ENCODE data around the gene ZBTB46. TPM values are rescaled to one million over a fixed set of nuclear protein-coding genes. Genes with fewer than 3 reads are reported as not detected.

ZBTB46 gene
- total RNA-seq, 5 donors from 2014 or later (not counting 1 experiment from before 2014, with no cell fraction given) = 0.20 to 0.95 (median 0.30) TPM

DNA sequence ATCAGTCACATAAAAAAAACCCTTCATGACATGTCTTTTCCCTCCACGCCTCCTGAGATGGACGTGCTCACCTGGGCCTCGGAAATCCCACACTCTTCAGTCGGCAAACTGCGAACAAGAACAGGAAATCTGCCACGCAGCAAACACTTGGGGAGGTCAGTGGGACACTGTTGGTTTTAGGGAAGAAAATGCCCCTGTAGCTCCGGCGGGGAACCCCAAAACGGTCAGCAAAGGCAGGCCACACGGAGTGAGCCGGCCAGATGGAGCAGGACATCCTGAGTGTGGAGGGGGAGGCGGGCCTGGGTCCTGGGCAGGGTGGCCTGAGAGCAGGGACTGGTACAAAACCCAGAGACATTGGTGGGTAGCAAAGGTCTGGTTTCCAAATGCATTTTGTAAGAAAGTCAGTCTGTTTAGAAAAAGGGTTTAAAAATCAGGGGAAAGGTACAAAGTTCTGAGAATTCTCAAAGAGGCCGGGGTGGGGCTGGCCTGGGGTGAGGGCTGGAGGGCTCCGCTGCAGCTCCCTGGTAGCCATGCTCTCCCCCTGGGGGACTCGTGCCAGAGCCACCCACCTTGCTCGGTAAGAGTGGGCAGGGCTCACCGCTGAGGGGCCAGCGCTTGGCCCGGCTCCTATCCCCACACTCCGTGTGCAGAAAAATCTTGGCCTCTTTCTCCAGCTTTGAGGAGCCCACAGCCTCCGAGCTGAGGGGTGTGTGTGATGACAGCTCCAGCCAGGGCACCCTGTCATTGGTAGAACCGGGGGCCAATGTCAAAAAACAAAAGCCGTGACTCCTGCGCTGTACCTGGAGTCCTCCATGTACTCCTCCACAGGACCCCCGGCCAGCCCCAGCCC lies 86.3 kb downstream of the ZBTB46 start:
- no peaks in the 10 kb centered on the region for H3K9me3 ChIP-seq
- CTCF ChIA-PET = no interaction called here
- peaks cover 2 to 39% of the 10 kb centered on the region in 2 experiments for H3K4me1 ChIP-seq (ENCODE audit: control insufficient read depth in 1 of 2, extremely low read depth in 1 of 2, insufficient read depth in 2 of 2, low read length in 2 of 2)
- peaks cover 3 to 26% of the 10 kb centered on the region in 2 donors for H3K36me3 ChIP-seq (ENCODE audit: control insufficient read depth in 2 of 2, extremely low read depth in 1 of 2, insufficient read depth in 1 of 2, low read length in 1 of 2)
- Mint-ChIP-seq H3K4me1 (peaks cover 10 to 11% (median 11%) of the 10 kb centered on the region in 3 donors), H3K9me3 (no peaks in the 10 kb centered on the region), H3K27ac (no peak overlapping the region), H3K27me3 (no peaks in the 10 kb centered on the region), H3K36me3 (no peaks in the 10 kb centered on the region), H3K4me3 (no peak overlapping the region)
- 88% methylated on average over 16 of the region's 25 CpGs for WGBS (ENCODE audit: insufficient coverage)
- no peaks in the 10 kb centered on the region for H3K27me3 ChIP-seq (replicated peaks in 1 of 2; ENCODE audit: control insufficient read depth in 2 of 2, extremely low read depth in 1 of 2, insufficient read depth in 2 of 2, low read length in 1 of 2)
- no peak overlapping the region for H3K4me3 ChIP-seq (ENCODE audit: control insufficient read depth in 1 of 2, extremely low read depth in 1 of 2, low read length in 1 of 2)
- ATAC-seq (replicated peaks in 1 of 4) = no peak
- no peak overlapping the region for H3K27ac ChIP-seq (ENCODE audit: low read length)
- POLR2A ChIA-PET = interaction anchor here in 1 of 2 donors (0.8 kb wide), 1 partner anchor 12 kb away, joined by 3 read pairs; no protein-coding TSS in a partner anchor
- no peak for DNase-seq

DNA sequence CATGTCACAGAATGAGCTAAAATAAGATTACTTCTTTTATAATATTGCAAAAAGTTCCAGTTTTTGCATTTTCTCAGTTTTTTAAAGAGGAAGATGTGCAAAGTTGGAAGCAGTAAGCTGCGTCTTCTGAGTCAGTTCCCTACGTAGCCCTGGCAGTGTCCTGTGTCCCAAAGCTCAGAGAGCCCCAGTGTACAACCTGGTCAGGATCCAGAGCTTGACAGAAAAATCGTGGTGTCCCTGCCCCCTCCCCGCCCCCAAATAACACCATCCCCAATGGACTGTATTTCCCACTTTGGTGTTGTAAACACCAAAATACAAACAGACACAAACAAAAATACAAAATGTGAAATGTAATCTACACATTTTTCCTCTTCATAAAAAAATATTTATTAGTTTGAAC lies 86.9 kb downstream of the ZBTB46 start:
- Mint-ChIP-seq H3K4me1 (peaks cover 5 to 7% (median 6%) of the 10 kb centered on the region in 3 donors), H3K9me3 (no peaks in the 10 kb centered on the region), H3K27me3 (no peaks in the 10 kb centered on the region), H3K27ac (peak overlapping the region in 1 of 2 donors; percentile 8), H3K36me3 (no peaks in the 10 kb centered on the region), H3K4me3 (no peak overlapping the region)
- Histone ChIP-seq H3K9me3 (no peaks in the 10 kb centered on the region), H3K4me1 (ENCODE audit: control insufficient read depth in 1 of 2, extremely low read depth in 1 of 2, insufficient read depth in 2 of 2, low read length in 2 of 2) (peaks cover 0 to 36% of the 10 kb centered on the region in 2 experiments), H3K36me3 (ENCODE audit: control insufficient read depth in 2 of 2, extremely low read depth in 1 of 2, insufficient read depth in 1 of 2, low read length in 1 of 2) (peaks cover 3 to 26% of the 10 kb centered on the region in 2 donors), H3K27me3 (replicated peaks in 1 of 2; ENCODE audit: control insufficient read depth in 2 of 2, extremely low read depth in 1 of 2, insufficient read depth in 2 of 2, low read length in 1 of 2) (no peaks in the 10 kb centered on the region), H3K27ac (ENCODE audit: low read length) (no peak overlapping the region), H3K4me3 (ENCODE audit: control insufficient read depth in 1 of 2, extremely low read depth in 1 of 2, low read length in 1 of 2) (no peak overlapping the region)
- POLR2A ChIA-PET = interaction anchor here in 1 of 2 donors (0.8 kb wide), 1 partner anchor 12 kb away, joined by 3 read pairs; no protein-coding TSS in a partner anchor
- CTCF ChIA-PET = no interaction called here
- ATAC-seq (replicated peaks in 1 of 4) (no peak), DNase-seq (no peak)
- WGBS (ENCODE audit: insufficient coverage) = 64% methylated on average over 3 of the region's 4 CpGs

DNA sequence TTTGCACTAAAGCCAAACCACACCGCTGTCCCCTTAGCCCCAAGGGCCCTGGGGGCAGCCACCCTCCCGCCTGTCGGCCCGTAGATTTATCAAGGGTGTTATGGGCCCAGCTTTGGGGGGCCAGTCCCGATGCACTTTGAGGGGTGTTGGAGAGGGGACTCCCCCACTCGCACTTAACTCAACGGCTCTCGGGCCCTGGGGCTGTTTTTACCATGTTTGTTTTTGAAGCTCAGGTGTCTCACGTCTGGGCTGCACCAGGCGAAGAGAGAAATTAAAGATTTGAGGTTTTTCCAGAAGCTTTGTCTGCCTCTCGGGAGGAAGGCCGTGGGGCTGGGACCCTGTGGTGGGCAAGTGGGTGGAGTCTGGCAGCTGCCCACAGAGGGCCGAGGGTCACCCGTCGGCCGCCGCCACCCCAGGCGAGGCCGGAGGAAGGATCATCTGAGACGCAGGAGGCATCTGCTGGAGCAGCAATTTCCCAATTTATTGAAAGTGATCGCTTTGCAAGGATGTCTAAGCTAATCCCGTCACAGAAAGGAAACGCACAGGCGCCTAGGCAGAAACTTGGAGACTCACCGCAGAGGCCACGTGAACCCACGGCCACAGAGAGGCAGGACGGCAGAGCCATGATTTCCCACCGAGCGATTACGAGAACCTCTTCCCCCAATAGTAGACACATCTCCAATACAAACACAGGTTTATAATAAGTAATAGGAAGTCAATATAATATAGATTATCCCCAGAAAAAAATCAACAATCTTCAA lies 87.7 kb downstream of the ZBTB46 start:
- Mint-ChIP-seq H3K27ac (peak overlapping the region in 1 of 2 donors; percentile 8), H3K27me3 (no peaks in the 10 kb centered on the region), H3K36me3 (no peaks in the 10 kb centered on the region), H3K4me3 (no peak overlapping the region), H3K4me1 (peaks cover 0 to 3% (median 3%) of the 10 kb centered on the region in 3 donors), H3K9me3 (no peaks in the 10 kb centered on the region)
- ATAC-seq (replicated peaks in 1 of 4) (no peak), DNase-seq (no peak)
- H3K27me3 ChIP-seq (replicated peaks in 1 of 2; ENCODE audit: control insufficient read depth in 2 of 2, extremely low read depth in 1 of 2, insufficient read depth in 2 of 2, low read length in 1 of 2) = no peaks in the 10 kb centered on the region
- H3K4me1 ChIP-seq (ENCODE audit: control insufficient read depth in 1 of 2, extremely low read depth in 1 of 2, insufficient read depth in 2 of 2, low read length in 2 of 2) = peaks cover 5 to 39% of the 10 kb centered on the region in 2 experiments
- H3K36me3 ChIP-seq (ENCODE audit: control insufficient read depth in 2 of 2, extremely low read depth in 1 of 2, insufficient read depth in 1 of 2, low read length in 1 of 2) = peaks cover 8 to 33% of the 10 kb centered on the region in 2 donors
- no peak overlapping the region for H3K27ac ChIP-seq (ENCODE audit: low read length)
- ChIA-PET POLR2A (interaction anchor here in 1 of 2 donors (0.6 kb wide), 1 partner anchor 215 kb away, joined by 9 read pairs; no protein-coding TSS in a partner anchor), CTCF (no interaction called here)
- H3K9me3 ChIP-seq = no peaks in the 10 kb centered on the region
- 94% methylated on average over 17 of the region's 31 CpGs for WGBS (ENCODE audit: insufficient coverage)
- no peak overlapping the region for H3K4me3 ChIP-seq (ENCODE audit: control insufficient read depth in 1 of 2, extremely low read depth in 1 of 2, low read length in 1 of 2)

DNA sequence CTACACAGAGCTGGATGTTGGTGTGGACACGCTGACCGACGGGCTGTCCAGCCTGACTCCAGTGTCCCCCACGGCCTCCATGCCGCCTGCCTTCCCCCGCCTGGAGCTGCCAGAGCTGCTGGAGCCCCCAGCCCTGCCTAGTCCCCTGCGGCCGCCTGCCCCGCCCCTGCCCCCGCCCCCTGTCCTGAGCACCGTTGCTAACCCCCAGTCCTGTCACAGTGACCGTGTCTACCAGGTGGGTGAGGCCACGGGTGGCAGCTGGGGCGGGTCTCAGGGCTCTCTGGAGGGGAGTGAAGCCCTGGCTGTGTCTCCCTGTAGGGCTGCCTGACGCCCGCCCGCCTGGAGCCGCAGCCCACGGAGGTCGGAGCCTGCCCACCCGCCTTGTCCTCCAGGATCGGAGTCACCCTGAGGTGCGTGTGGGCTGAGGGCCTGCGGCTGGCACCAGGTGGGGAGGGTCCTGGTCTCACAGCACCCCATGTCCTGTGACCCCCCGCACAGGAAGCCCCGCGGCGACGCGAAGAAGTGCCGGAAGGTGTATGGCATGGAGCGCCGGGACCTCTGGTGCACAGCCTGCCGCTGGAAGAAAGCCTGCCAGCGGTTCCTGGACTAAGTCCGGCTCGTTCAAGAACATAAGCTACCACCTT lies 88.6 kb downstream of the ZBTB46 start:
- no peak overlapping the region for H3K4me3 ChIP-seq (ENCODE audit: control insufficient read depth in 1 of 2, extremely low read depth in 1 of 2, low read length in 1 of 2)
- H3K36me3 Mint-ChIP-seq = no peaks in the 10 kb centered on the region
- peaks cover 0 to 4% (median 3%) of the 10 kb centered on the region in 3 donors for H3K4me1 Mint-ChIP-seq
- no peaks in the 10 kb centered on the region for H3K27me3 Mint-ChIP-seq
- DNase-seq (no peak), ATAC-seq (replicated peaks in 1 of 4) (no peak)
- ChIA-PET POLR2A (interaction anchor here in 1 of 2 donors (0.6 kb wide), 2 partner anchors 15 to 214 kb away, joined by 9 to 11 read pairs; no protein-coding TSS in a partner anchor), CTCF (no interaction called here)
- peaks cover 8 to 36% of the 10 kb centered on the region in 2 experiments for H3K4me1 ChIP-seq (ENCODE audit: control insufficient read depth in 1 of 2, extremely low read depth in 1 of 2, insufficient read depth in 2 of 2, low read length in 2 of 2)
- H3K27me3 ChIP-seq (replicated peaks in 1 of 2; ENCODE audit: control insufficient read depth in 2 of 2, extremely low read depth in 1 of 2, insufficient read depth in 2 of 2, low read length in 1 of 2) = no peaks in the 10 kb centered on the region
- no peaks in the 10 kb centered on the region for H3K9me3 ChIP-seq
- WGBS (ENCODE audit: insufficient coverage) = 96% methylated on average over 21 of the region's 37 CpGs
- no peak overlapping the region for H3K4me3 Mint-ChIP-seq
- H3K27ac ChIP-seq (ENCODE audit: low read length) = no peak overlapping the region
- H3K27ac Mint-ChIP-seq = no peak overlapping the region
- H3K36me3 ChIP-seq (ENCODE audit: control insufficient read depth in 2 of 2, extremely low read depth in 1 of 2, insufficient read depth in 1 of 2, low read length in 1 of 2) = peaks cover 10 to 37% of the 10 kb centered on the region in 2 donors
- H3K9me3 Mint-ChIP-seq = no peaks in the 10 kb centered on the region

DNA sequence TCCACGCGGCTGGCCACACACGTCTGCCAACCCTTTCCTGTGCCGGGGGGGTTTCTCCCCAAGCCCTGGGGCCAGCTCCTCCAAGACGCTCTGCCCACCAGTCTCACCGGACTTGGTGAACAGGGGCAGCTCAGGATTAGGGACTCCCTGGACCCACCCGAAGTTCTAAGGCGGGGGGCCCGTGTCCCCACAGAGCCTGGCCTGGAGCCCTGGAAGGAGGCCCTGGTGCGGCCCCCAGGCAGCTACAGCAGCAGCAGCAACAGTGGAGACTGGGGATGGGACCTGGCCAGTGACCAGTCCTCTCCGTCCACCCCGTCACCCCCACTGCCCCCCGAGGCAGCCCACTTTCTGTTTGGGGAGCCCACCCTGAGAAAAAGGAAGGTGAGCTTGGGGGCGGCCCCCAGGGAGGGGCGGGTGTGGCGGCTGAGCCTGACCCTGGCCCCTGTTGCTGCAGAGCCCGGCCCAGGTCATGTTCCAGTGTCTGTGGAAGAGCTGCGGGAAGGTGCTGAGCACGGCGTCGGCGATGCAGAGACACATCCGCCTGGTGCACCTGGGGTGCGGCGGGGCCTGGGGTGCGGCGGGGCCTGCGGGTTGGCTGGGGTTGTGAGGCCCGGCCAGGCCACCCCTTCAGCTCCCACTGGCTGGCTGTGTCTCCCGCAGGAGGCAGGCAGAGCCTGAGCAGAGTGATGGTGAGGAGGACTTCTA lies 89.2 kb downstream of the ZBTB46 start:
- ATAC-seq (replicated peaks in 1 of 4) = no peak
- Mint-ChIP-seq H3K4me1 (peaks cover 0 to 4% (median 3%) of the 10 kb centered on the region in 3 donors), H3K27ac (no peak overlapping the region), H3K9me3 (no peaks in the 10 kb centered on the region), H3K27me3 (no peaks in the 10 kb centered on the region), H3K36me3 (no peaks in the 10 kb centered on the region), H3K4me3 (peak overlapping the region; percentile 21 to 63 (median 59))
- POLR2A ChIA-PET = interaction anchor here in 1 of 2 donors (0.6 kb wide), 1 partner anchor 15 kb away, joined by 11 read pairs; no protein-coding TSS in a partner anchor
- 96% methylated on average over 18 of the region's 30 CpGs for WGBS (ENCODE audit: insufficient coverage)
- Histone ChIP-seq H3K27ac (ENCODE audit: low read length) (no peak overlapping the region), H3K4me1 (ENCODE audit: control insufficient read depth in 1 of 2, extremely low read depth in 1 of 2, insufficient read depth in 2 of 2, low read length in 2 of 2) (peaks cover 8 to 35% of the 10 kb centered on the region in 2 experiments), H3K27me3 (replicated peaks in 1 of 2; ENCODE audit: control insufficient read depth in 2 of 2, extremely low read depth in 1 of 2, insufficient read depth in 2 of 2, low read length in 1 of 2) (no peaks in the 10 kb centered on the region), H3K4me3 (ENCODE audit: control insufficient read depth in 1 of 2, extremely low read depth in 1 of 2, low read length in 1 of 2) (no peak overlapping the region), H3K36me3 (ENCODE audit: control insufficient read depth in 2 of 2, extremely low read depth in 1 of 2, insufficient read depth in 1 of 2, low read length in 1 of 2) (peaks cover 10 to 37% of the 10 kb centered on the region in 2 donors), H3K9me3 (no peaks in the 10 kb centered on the region)
- DNase-seq = no peak
- CTCF ChIA-PET = interaction anchor here in 1 of 2 donors (1.6 kb wide), 1 partner anchor 34 kb away, joined by 13 read pairs; the partner anchor contains the start of genes ARFRP1 and ZGPAT
